ENCODE data around the gene CAMK4.

CAMK4 gene

GRCh38 chr5:111454776-111455175 is 230.6 kb downstream of the CAMK4 start:
- ChIA-PET POLR2A (no interaction called here), CTCF (no interaction called here)
- no peak for TF ChIP-seq SUZ12 (IDR thresholded peaks at IDR 0.05)
- no peak for TF ChIP-seq ARNT (IDR thresholded peaks at IDR 0.05)
- TF ChIP-seq FOXA1 (IDR thresholded peaks at IDR 0.05), result no peak
- TF ChIP-seq ZNF384 (IDR thresholded peaks at IDR 0.05), result no peak
- no peak for TF ChIP-seq HDGF (IDR thresholded peaks at IDR 0.05; ENCODE audit: borderline replicate concordance)

GRCh38 chr5:111461255-111461671 is 237.1 kb downstream of the CAMK4 start:
- peak; percentile 35 for DNase-seq (ENCODE audit: extremely low spot score)
- ChIA-PET CTCF (no interaction called here), POLR2A (no interaction called here)
- no peak for TF ChIP-seq FOXM1 (IDR thresholded peaks at IDR 0.05; ENCODE audit: borderline replicate concordance)
- TF ChIP-seq FOXA1 (IDR thresholded peaks at IDR 0.05), result no peak
- no peak for TF ChIP-seq FOXK2 (IDR thresholded peaks at IDR 0.05)
- no peak for TF ChIP-seq SUZ12 (IDR thresholded peaks at IDR 0.05)
- no peak for TF ChIP-seq HDGF (IDR thresholded peaks at IDR 0.05; ENCODE audit: borderline replicate concordance)

More at GRCh38 chr5:111454776-111455175, 230.6 kb downstream of the CAMK4 start:
- DNase-seq (ENCODE audit: extremely low spot score), result no peak

GRCh38 chr5:111461934-111462333 is 237.8 kb downstream of the CAMK4 start:
- no peak for TF ChIP-seq SUZ12 (IDR thresholded peaks at IDR 0.05)
- ChIA-PET CTCF (no interaction called here), POLR2A (no interaction called here)
- DNase-seq (ENCODE audit: extremely low spot score), result no peak

GRCh38 chr5:111463311-111463710 is 239.1 kb downstream of the CAMK4 start:
- POLR2A ChIA-PET, result no interaction called here
- TF ChIP-seq SUZ12 (IDR thresholded peaks at IDR 0.05), result no peak
- no peak for TF ChIP-seq FOXM1 (IDR thresholded peaks at IDR 0.05; ENCODE audit: borderline replicate concordance)
- TF ChIP-seq ARNT (IDR thresholded peaks at IDR 0.05), result no peak
- TF ChIP-seq ZNF384 (IDR thresholded peaks at IDR 0.05), result no peak
- TF ChIP-seq FOXK2 (IDR thresholded peaks at IDR 0.05), result no peak
- no peak for TF ChIP-seq BHLHE40 (IDR thresholded peaks at IDR 0.05; ENCODE audit: borderline replicate concordance)
- no peak for TF ChIP-seq LEF1 (IDR thresholded peaks at IDR 0.05; ENCODE audit: borderline replicate concordance)
- no peak for DNase-seq (ENCODE audit: extremely low spot score)
- CTCF ChIA-PET, result no interaction called here

GRCh38 chr5:111469293-111469896 is 245.2 kb downstream of the CAMK4 start:
- no peak for DNase-seq (ENCODE audit: extremely low spot score)
- CTCF ChIA-PET, result interaction anchor here (1.0 kb wide), 1 partner anchor 12 kb away, joined by 3 read pairs; no protein-coding TSS in a partner anchor
- POLR2A ChIA-PET, result no interaction called here
- no peak for TF ChIP-seq NFRKB (IDR thresholded peaks at IDR 0.05)
- TF ChIP-seq FOXM1 (IDR thresholded peaks at IDR 0.05; ENCODE audit: borderline replicate concordance), result no peak
- no peak for TF ChIP-seq ARNT (IDR thresholded peaks at IDR 0.05)
- no peak for TF ChIP-seq LEF1 (IDR thresholded peaks at IDR 0.05; ENCODE audit: borderline replicate concordance)
- TF ChIP-seq ZNF384 (IDR thresholded peaks at IDR 0.05), result no peak
- no peak for TF ChIP-seq HDGF (IDR thresholded peaks at IDR 0.05; ENCODE audit: borderline replicate concordance)
- TF ChIP-seq ELF4 (IDR thresholded peaks at IDR 0.05), result no peak
- no peak for TF ChIP-seq BHLHE40 (IDR thresholded peaks at IDR 0.05; ENCODE audit: borderline replicate concordance)
- TF ChIP-seq FOXK2 (IDR thresholded peaks at IDR 0.05), result no peak
- TF ChIP-seq TARDBP (IDR thresholded peaks at IDR 0.05), result no peak
- TF ChIP-seq L3MBTL2 (conservative IDR thresholded peaks at IDR 0.05), result no peak

- no peak for TF ChIP-seq SP1 (IDR thresholded peaks at IDR 0.05)
- no peak for TF ChIP-seq L3MBTL2 (conservative IDR thresholded peaks at IDR 0.05)
- no peak for TF ChIP-seq SUZ12 (IDR thresholded peaks at IDR 0.05)
- no peak for TF ChIP-seq CTBP1 (IDR thresholded peaks at IDR 0.05; ENCODE audit: borderline replicate concordance)
- no peak for TF ChIP-seq LEF1 (IDR thresholded peaks at IDR 0.05; ENCODE audit: borderline replicate concordance)
- TF ChIP-seq ZNF384 (IDR thresholded peaks at IDR 0.05), result no peak
- no peak for TF ChIP-seq PKNOX1 (IDR thresholded peaks at IDR 0.05)
- TF ChIP-seq FOXK2 (IDR thresholded peaks at IDR 0.05), result no peak
- TF ChIP-seq TARDBP (IDR thresholded peaks at IDR 0.05), result no peak
- no peak for TF ChIP-seq BHLHE40 (IDR thresholded peaks at IDR 0.05; ENCODE audit: borderline replicate concordance)
- TF ChIP-seq FOXM1 (IDR thresholded peaks at IDR 0.05; ENCODE audit: borderline replicate concordance), result no peak
- no peak for TF ChIP-seq ARNT (IDR thresholded peaks at IDR 0.05)
- no peak for TF ChIP-seq NFRKB (IDR thresholded peaks at IDR 0.05)
- TF ChIP-seq FOXA1 (IDR thresholded peaks at IDR 0.05), result no peak
- TF ChIP-seq HDGF (IDR thresholded peaks at IDR 0.05; ENCODE audit: borderline replicate concordance), result no peak
- no peak for TF ChIP-seq ELF4 (IDR thresholded peaks at IDR 0.05)
- ChIA-PET POLR2A (no interaction called here), CTCF (interaction anchor here (1.0 kb wide), 1 partner anchor 12 kb away, joined by 3 read pairs; no protein-coding TSS in a partner anchor)
- no peak for DNase-seq (ENCODE audit: extremely low spot score)
Measured at GRCh38 chr5:111469903-111470302, 245.7 kb downstream of the CAMK4 start.

- TF ChIP-seq BHLHE40 (IDR thresholded peaks at IDR 0.05; ENCODE audit: borderline replicate concordance) (no peak), CTBP1 (IDR thresholded peaks at IDR 0.05; ENCODE audit: borderline replicate concordance) (no peak), ARNT (IDR thresholded peaks at IDR 0.05) (no peak), L3MBTL2 (conservative IDR thresholded peaks at IDR 0.05) (no peak), TARDBP (IDR thresholded peaks at IDR 0.05) (no peak), FOXK2 (IDR thresholded peaks at IDR 0.05) (no peak), SP1 (IDR thresholded peaks at IDR 0.05) (no peak), NFRKB (IDR thresholded peaks at IDR 0.05) (no peak), FOXA1 (IDR thresholded peaks at IDR 0.05) (no peak), SUZ12 (IDR thresholded peaks at IDR 0.05) (no peak), PKNOX1 (IDR thresholded peaks at IDR 0.05) (no peak), HDGF (IDR thresholded peaks at IDR 0.05; ENCODE audit: borderline replicate concordance) (no peak), LEF1 (IDR thresholded peaks at IDR 0.05; ENCODE audit: borderline replicate concordance) (no peak)
- ChIA-PET POLR2A (no interaction called here), CTCF (no interaction called here)
- no peak for DNase-seq (ENCODE audit: extremely low spot score)
Measured at GRCh38 chr5:111472096-111472495, 247.9 kb downstream of the CAMK4 start.

Data from HEK293T (cell line).